GM19043 (cell line): ENCODE data around the gene PSORS1C2.
A peak's percentile ranks its signal among the peaks of the same experiment; 100 is the strongest.

Experiments
- ATAC-seq: cut with Tn5 transposase; IDR thresholded peaks from one replicate; pipeline ENCODE4 v1.9.1; 2021; ENCODE audit warnings: low read depth; ENCODE audit not compliant: unreplicated experiment

Gene PSORS1C2

GRCh38 chr6:31168606-31169005 lies 29.7 kb upstream of the PSORS1C2 start:
- ATAC-seq, result no peak

DNA sequence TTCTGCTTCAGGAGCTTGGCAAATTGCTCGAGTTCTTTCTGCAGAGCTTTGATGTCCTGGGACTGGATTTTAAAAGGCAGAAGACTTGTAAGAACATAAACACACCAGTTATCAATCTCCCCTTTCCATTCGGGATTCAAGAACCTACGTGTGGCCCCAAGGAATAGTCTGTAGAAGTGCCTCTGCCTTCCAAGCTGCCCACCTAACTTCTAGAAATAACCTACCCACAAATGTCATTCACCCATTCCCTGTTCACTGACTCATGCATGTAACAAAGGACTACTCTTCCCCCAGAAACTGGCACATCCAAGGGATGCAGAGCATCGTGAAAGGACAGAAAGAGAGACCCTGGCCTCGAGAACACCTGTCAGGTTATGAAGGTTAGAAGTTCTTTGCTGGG lies 27.1 kb upstream of the PSORS1C2 start:
- ATAC-seq, result no peak

DNA sequence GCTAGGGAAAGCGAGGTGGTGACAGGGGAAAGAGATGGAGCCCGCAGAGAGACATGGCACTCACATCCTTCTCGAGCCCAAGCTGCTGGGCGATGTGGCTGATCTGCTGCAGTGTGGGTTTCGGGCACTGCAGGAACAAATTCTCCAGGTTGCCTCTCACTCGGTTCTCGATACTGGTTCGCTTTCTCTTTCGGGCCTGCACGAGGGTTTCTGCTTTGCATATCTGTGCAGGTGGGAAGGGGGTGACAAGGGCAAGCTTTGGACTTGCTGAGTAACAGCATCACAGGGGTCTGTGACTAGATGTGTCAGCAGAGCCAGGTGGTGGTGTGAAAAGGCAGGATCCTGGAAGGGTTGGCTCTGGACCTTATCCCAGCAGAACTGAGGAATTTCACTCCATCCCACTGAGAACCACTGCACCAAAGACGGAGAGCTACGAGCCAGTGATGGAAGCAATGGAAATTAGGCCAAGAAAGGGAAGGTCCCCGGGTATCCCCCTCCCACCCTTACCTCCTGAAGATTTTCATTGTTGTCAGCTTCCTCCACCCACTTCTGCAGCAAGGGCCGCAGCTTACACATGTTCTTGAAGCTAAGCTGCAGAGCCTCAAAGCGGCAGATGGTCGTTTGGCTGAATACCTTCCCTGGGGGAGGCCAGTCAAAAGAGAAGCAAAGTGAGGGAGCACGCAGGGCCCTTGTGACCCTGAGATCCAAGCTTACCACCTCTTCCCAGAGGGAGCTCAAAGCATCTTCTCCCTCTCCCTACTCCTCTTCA lies 26.4 kb upstream of the PSORS1C2 start:
- ATAC-seq, result peak; percentile 76

GRCh38 chr6:31164475-31165063 lies 25.7 kb upstream of the PSORS1C2 start:
- ATAC-seq, result peak; percentile 13

GRCh38 chr6:31163922-31164321 lies 25.1 kb upstream of the PSORS1C2 start:
- ATAC-seq, result no peak

- ATAC-seq, result no peak
Observed at GRCh38 chr6:31162463-31163165, 23.7 kb upstream of the PSORS1C2 start.

GRCh38 chr6:31161216-31162126 lies 22.6 kb upstream of the PSORS1C2 start:
- ATAC-seq, result no peak

- ATAC-seq, result no peak
Observed at GRCh38 chr6:31158863-31159855, 20.3 kb upstream of the PSORS1C2 start.

GRCh38 chr6:31158140-31158862 lies 19.4 kb upstream of the PSORS1C2 start, which contains the start of gene TCF19:
TSS of gene TCF19 (plus strand) at chr6:31158589. CDS start at chr6:31159470, 881 bp downstream.
- ATAC-seq, result peak; percentile 88

DNA sequence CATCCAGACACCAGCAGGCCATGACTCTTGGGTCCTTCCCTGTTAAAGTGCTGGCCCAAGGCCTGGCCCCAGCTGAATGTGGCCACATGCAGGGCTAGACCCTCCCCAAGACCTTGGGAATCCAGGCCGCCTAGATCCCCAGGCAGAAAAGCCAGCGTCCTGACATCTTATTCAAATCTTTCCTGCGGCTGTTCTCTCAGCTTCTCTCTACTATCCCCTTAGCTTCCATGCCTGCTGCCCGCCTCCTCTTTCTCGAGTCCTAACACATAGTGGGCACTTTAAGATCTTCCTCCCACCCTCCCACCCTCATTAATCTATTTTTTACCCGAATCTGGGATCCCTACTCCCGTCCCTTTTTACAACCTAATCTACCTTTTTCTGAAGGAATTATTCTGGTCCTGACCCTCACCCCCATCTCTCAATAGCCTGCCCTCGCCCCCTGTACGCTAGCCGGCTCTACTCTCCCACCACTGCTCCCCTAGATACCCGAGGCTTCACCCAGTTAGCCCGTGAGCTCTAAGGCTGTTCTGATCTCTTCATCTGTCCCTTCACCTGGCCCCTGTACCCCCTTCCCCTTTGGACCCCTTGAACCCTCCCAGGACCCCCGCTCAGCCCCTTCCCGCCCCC lies 18.8 kb upstream of the PSORS1C2 start, which contains the start of gene CCHCR1:
Gene CCHCR1 (minus strand): TSS at position 290 of the 627 bp plus-strand sequence. CDS start 202 bp downstream, at position 88.
- ATAC-seq, result no peak

DNA sequence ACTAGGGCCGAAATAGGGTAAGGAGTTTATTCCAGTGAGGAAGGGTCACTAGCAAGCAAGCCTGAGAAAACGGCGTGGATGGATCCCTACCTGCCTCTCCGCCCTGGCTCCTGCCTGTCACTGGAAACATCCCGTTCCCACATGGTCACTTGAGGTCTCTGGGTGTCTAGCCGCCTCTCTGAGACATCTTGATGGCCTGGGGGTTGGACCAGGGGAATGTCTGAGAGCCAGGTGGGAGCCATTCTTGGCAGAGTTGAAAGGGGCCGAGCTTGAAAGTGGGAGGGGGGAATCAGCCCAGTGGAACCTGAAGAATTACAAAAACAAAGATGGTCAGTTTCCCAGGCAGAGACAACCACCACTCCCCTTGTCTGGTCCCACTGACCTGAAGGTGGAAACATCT lies 17.8 kb upstream of the PSORS1C2 start:
- ATAC-seq, result no peak

DNA sequence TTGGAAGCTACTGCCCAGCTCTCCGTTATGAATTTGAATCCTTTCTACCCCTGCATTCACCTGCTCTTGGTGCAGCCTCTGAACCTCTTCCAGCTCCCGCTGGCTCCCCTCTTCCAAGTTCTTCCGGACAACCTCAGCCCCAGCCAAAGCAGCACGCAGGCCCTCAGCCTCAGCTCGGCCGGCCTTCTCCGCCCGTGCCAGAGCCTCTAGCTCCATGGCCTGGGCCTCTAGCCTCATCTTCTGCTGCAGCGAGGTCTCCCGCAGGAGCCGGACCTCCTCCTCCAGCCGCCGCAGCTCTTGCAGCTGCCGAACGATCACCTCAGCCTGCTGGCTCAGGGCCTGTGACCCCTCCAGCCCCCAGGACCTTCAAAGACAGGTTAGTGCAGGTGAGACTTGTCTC lies 15.6 kb upstream of the PSORS1C2 start:
- ATAC-seq, result no peak

GRCh38 chr6:31152781-31153180 lies 13.9 kb upstream of the PSORS1C2 start:
- no peak for ATAC-seq

DNA sequence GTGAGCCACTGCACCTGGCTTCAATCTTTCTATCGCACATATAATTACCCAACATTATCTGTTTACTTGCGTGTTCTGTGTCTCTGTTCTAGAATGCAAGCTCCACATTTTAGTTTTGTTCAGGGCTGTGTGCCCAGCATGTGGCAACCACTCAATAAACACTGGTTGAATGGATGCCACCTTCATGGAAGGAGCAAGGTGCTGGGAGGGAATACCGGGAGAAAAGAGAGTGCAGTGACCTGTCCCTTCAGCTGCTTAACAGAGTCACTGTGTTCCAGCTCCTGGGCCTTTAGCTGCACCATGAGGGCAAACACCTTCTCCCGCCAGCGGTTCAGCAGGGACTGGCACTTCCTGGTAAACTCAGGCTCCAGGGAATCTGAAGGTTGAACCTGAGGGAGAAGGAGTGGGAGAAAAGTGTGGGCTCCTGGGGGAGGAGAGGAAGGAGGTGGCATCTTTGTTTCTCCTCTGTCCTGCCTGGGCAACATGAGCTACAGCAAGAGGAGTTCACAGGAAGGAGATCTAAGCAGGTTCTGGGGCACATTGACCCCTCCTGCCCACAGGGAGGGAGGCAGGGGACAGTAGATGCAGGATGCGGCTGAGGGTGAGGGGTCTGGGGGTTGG lies 11.1 kb upstream of the PSORS1C2 start:
- no peak for ATAC-seq

GRCh38 chr6:31145386-31145785 lies 6.5 kb upstream of the PSORS1C2 start:
- no peak for ATAC-seq

DNA sequence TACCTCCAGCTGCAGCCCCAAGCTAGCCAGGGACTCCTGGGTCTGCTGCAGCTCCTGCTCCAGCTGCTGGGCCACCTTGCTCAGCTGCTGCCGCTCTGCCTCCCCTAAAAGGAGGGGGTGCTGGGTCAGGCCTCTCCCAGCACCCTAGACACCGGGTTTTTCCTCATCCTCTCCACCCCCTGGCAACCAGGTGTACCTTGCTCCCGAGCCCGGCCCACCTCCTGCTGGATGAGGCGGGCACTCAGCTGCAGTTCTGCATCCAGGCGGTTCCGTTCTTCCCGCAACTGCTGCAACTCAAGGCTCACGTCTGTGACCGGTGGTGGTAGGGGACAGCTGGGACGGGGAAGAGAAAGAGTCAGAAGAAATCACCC lies 6.1 kb upstream of the PSORS1C2 start:
- no peak for ATAC-seq

- no peak for ATAC-seq
Observed at GRCh38 chr6:31144296-31144969, 5.6 kb upstream of the PSORS1C2 start.
